Stomach (tissue), 9 donors: ENCODE measurements around the gene IWS1. TPM values are rescaled to one million over a fixed set of nuclear protein-coding genes. Genes with fewer than 3 reads are reported as not detected.

Experiments
- DNase-seq, 2 donors: peaks; one replicate each; pipeline versions ENCODE4 v3.0.0 to v3.0.0-alpha.2; 2013 to 2019
- H3K27ac ChIP-seq, 5 donors: fragments of 200-600 bp in 4 of 5; sonication (generic) in 4 of 5; one replicate each; pipeline ENCODE4 v1.5.1; 2013 to 2019; ENCODE audit warnings: mild to moderate bottlenecking in 1 of 5, moderate library complexity in 1 of 5
- H3K27me3 ChIP-seq, 3 donors: fragments of 200-600 bp; sonication (generic); one replicate each; pipeline ENCODE4 v1.5.1; 2017 to 2019; ENCODE audit warnings: mixed run types in 1 of 3
- H3K36me3 ChIP-seq, 4 donors: fragments of 200-600 bp; sonication (generic); 1 replicate in 3 of 4; 2 replicates in 1 of 4; pipeline ENCODE4 v1.5.1; 2016 to 2019
- H3K4me1 ChIP-seq, 4 donors: fragments of 200-600 bp; sonication (generic); one replicate each; pipeline ENCODE4 v1.5.1; 2016 to 2019
- H3K4me3 ChIP-seq, 4 donors: fragments of 200-600 bp; sonication (generic) in 3 of 4; one replicate each; pipeline ENCODE4 v1.5.1; 2016 to 2019; ENCODE audit warnings: mild to moderate bottlenecking in 1 of 4
- H3K9me3 ChIP-seq, 4 donors: fragments of 200-600 bp; sonication (generic); one replicate each; pipeline ENCODE4 v1.5.1; 2016 to 2019
- CTCF ChIP-seq, 7 experiments: fragments of 450-650 bp in 4 of 7; fragments of 200-600 bp in 3 of 7; sonication (generic) in 3 of 7; IDR thresholded peaks; one replicate each; pipeline ENCODE4 v1.5.1; 2016 to 2019; ENCODE audit warnings: antibody characterized with exemption in 7 of 7, control low read depth in 2 of 7, mild to moderate bottlenecking in 1 of 7
- EP300 ChIP-seq: sonication (generic); formaldehyde crosslinking; IDR thresholded peaks from one replicate; pipeline ENCODE4 v1.6.1; 2017; ENCODE audit warnings: antibody characterized with exemption
- POLR2A ChIP-seq, 4 donors: fragments of 450-650 bp; IDR thresholded peaks; one replicate each; pipeline ENCODE4 v1.6.1; 2016; ENCODE audit warnings: antibody characterized with exemption in 4 of 4, control low read depth in 2 of 4, mild to moderate bottlenecking in 1 of 4, moderate library complexity in 1 of 4
- POLR2AphosphoS5 ChIP-seq, 3 donors: sonication (generic); formaldehyde crosslinking; IDR thresholded peaks; one replicate each; pipeline ENCODE4 v1.6.1; 2016; ENCODE audit warnings: antibody characterized with exemption in 3 of 3
- WGBS, 5 donors: extraction: QIAGEN DNeasy Blood & Tissue Kit in 3 of 5; methylation state at CpG; one replicate each; pipeline versions ENCODE4 v1.1.5 to v1.1.7; 2013 to 2018; 5-methylcytosine and 5-hydroxymethylcytosine counted together
- intact Hi-C: fragments of 100-400 bp; cut with DNase I; formaldehyde crosslinking; loops from one replicate; pipeline ENCODE4 v1.15.1; 2023; ENCODE audit warnings: low total_unique reads
- polyA plus RNA-seq, 3 donors: library from polyadenylated mRNA; stranded (reverse); fragments of 200-250 nt; gene quantifications; one replicate each; pipeline ENCODE4 v1.2.3, GENCODE V29; 2013
- total RNA-seq, 5 donors: library from RNA; depleted of rRNA; stranded (reverse); fragments of >200 nt; gene quantifications; one replicate each; pipeline versions ENCODE4 v1.1.0 to v1.2.3, GENCODE V29; 2014 to 2016
- donor health status: healthy with polysubstance abuse.
- donor health status: Bipolar disorder and iron deficiency.
- donor health status: healthy.

IWS1 gene
- total and polyA plus RNA-seq, 8 donors: 18.7 to 145 (median 36.4) TPM

- intact Hi-C loops: no loop called here
- DNase-seq: peak in 1 of 2 donors; percentile 85
- Histone ChIP-seq H3K36me3 (peaks cover 7 to 46% (median 45%) of the 10 kb centered on the region in 4 donors), H3K9me3 (no peaks in the 10 kb centered on the region), H3K27ac (no peak overlapping the region), H3K4me1 (no peaks in the 10 kb centered on the region), H3K27me3 (no peaks in the 10 kb centered on the region), H3K4me3 (no peak overlapping the region)
- TF ChIP-seq EP300: no peak
- TF ChIP-seq POLR2AphosphoS5 (IDR thresholded peaks at IDR 0.05): peak in 1 of 3 donors; percentile 49
- peak in 5 of 7 experiments; percentile 18 to 84 (median 59) for TF ChIP-seq CTCF (IDR thresholded peaks at IDR 0.05)
- TF ChIP-seq POLR2A (IDR thresholded peaks at IDR 0.05): no peak
- 40 to 60% (median 48%) methylated on average over 5 of the region's 5 CpGs for WGBS, 5 donors
These were observed 47.0 kb downstream of the IWS1 start for GRCh38 chr2:127479219-127479825.

- Histone ChIP-seq H3K4me1 (no peaks in the 10 kb centered on the region), H3K36me3 (peaks cover 0 to 11% (median 10%) of the 10 kb centered on the region in 4 donors), H3K27ac (no peak overlapping the region), H3K4me3 (no peak overlapping the region), H3K9me3 (no peaks in the 10 kb centered on the region), H3K27me3 (no peaks in the 10 kb centered on the region)
- WGBS, 5 donors: 94 to 100% (median 97%) methylated on average over 2 of the region's 2 CpGs
- TF ChIP-seq EP300 (no peak), CTCF (IDR thresholded peaks at IDR 0.05) (no peak), POLR2A (IDR thresholded peaks at IDR 0.05) (no peak), POLR2AphosphoS5 (IDR thresholded peaks at IDR 0.05) (no peak)
- no peak for DNase-seq
- intact Hi-C loops: no loop called here
These were observed 50.5 kb downstream of the IWS1 start for GRCh38 chr2:127475788-127476187.

GRCh38 chr2:127472268-127472667 lies 54.0 kb downstream of the IWS1 start:
- WGBS, 5 donors: 94 to 100% (median 96%) methylated on average over 1 of the region's 1 CpG
- Histone ChIP-seq H3K9me3 (no peaks in the 10 kb centered on the region), H3K36me3 (peaks cover 0 to 25% (median 15%) of the 10 kb centered on the region in 4 donors), H3K4me3 (no peak overlapping the region), H3K27ac (no peak overlapping the region), H3K4me1 (no peaks in the 10 kb centered on the region), H3K27me3 (no peaks in the 10 kb centered on the region)
- no peak for TF ChIP-seq POLR2AphosphoS5 (IDR thresholded peaks at IDR 0.05)
- TF ChIP-seq CTCF (IDR thresholded peaks at IDR 0.05): no peak
- TF ChIP-seq EP300: no peak
- TF ChIP-seq POLR2A (IDR thresholded peaks at IDR 0.05): no peak
- intact Hi-C loops: no loop called here
- DNase-seq: no peak

- no peaks in the 10 kb centered on the region for H3K27me3 ChIP-seq
- H3K4me3 ChIP-seq: no peak overlapping the region
- H3K9me3 ChIP-seq: no peaks in the 10 kb centered on the region
- intact Hi-C loops: no loop called here
- 85 to 96% (median 93%) methylated on average over 4 of the region's 4 CpGs for WGBS, 5 donors
- peaks cover 0 to 25% (median 15%) of the 10 kb centered on the region in 4 donors for H3K36me3 ChIP-seq
- DNase-seq: no peak
- no peaks in the 10 kb centered on the region for H3K4me1 ChIP-seq
- H3K27ac ChIP-seq: no peak overlapping the region
- TF ChIP-seq POLR2AphosphoS5 (IDR thresholded peaks at IDR 0.05) (no peak), EP300 (no peak), POLR2A (IDR thresholded peaks at IDR 0.05) (no peak), CTCF (IDR thresholded peaks at IDR 0.05) (no peak)
These were observed 54.9 kb downstream of the IWS1 start for GRCh38 chr2:127471286-127471988.
